Stimulated activated CD4-positive, alpha-beta T cell treated with anti-CD3 and anti-CD28 coated beads, Interleukin-1b, Interleukin-23, amount 100 ng/mL, for 48 hours (primary cell): ENCODE measurements around the gene MTARC1.

Source experiments
- DNase-seq: peaks from one replicate; pipeline ENCODE4 v3.0.0-alpha.2; 2020

The MTARC1 gene

GRCh38 chr1:220834155-220834870 lies 47.6 kb downstream of the MTARC1 start:
- no peak for DNase-seq
